ENCODE measurements around the gene ATF7.

The ATF7 gene

DNA sequence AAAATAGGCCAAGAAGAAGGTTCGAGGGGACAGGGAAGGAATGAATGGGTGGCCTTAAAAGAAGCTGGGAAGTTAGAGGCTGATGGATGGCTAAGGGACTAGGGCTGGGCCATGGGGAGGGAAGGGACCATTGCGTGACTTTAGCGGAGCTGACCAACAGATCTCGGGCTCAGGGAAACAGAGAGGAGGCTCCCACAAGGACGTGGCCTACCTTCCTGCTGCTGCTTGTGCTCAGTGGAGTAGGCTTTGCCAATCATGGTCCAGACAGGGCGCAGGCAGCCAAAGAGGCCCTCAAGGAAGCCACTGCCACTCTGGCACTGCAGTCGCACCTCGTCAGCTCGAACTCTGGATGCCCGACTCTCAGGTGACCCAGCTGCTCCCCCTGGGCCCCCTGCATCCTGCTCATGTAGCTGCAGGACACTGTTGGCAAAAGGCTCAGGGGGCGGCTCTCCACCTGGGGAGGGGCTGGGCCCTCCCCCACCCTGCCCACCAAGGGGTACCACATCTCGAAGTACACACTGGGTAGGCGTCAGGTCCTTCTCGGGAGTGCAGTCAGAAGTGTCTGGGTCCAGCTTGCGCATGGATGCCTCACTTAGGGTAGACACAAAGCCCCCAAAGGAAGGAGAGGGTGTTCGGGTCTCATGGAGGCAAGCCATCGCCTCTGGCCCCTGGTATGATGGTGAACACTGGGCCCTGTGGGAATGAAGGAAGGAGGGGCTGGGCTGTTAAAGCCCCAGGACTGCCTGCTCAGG is 139.3 kb downstream of the ATF7 start:
- H4K20me1 ChIP-seq (ENCODE audit: insufficient read depth, low read length): no peaks in the 10 kb centered on the region
- no peak overlapping the region for H3K4me3 ChIP-seq (ENCODE audit: low read depth, low read length, poor library complexity, severe bottlenecking)
- H3K27me3 ChIP-seq (ENCODE audit: insufficient read depth, low read length): no peaks in the 10 kb centered on the region; the same call in 1 of the 2 replicates
- no peak overlapping the region for H3K27ac ChIP-seq (ENCODE audit: low read depth, low read length, poor library complexity, severe bottlenecking)
- H3K79me2 ChIP-seq (ENCODE audit: insufficient read depth, low read length): no peaks in the 10 kb centered on the region
- no peak overlapping the region for H3K4me2 ChIP-seq (ENCODE audit: low read length)
- H3K36me3 ChIP-seq (ENCODE audit: insufficient read depth, low read length): peaks cover 44% of the 10 kb centered on the region
- H3K9me2 ChIP-seq (ENCODE audit: low read depth, low read length): no peaks in the 10 kb centered on the region
- no peaks in the 10 kb centered on the region for H3K4me1 ChIP-seq (ENCODE audit: insufficient read depth, low read length, severe bottlenecking)
- no peak overlapping the region for H3K9ac ChIP-seq (ENCODE audit: low read length)
- no peak overlapping the region for H2AFZ ChIP-seq (ENCODE audit: low read length)
- peaks cover 7% of the 10 kb centered on the region for H3F3A ChIP-seq (ENCODE audit: insufficient read depth, low read length)
- TF ChIP-seq, protein P1, sequence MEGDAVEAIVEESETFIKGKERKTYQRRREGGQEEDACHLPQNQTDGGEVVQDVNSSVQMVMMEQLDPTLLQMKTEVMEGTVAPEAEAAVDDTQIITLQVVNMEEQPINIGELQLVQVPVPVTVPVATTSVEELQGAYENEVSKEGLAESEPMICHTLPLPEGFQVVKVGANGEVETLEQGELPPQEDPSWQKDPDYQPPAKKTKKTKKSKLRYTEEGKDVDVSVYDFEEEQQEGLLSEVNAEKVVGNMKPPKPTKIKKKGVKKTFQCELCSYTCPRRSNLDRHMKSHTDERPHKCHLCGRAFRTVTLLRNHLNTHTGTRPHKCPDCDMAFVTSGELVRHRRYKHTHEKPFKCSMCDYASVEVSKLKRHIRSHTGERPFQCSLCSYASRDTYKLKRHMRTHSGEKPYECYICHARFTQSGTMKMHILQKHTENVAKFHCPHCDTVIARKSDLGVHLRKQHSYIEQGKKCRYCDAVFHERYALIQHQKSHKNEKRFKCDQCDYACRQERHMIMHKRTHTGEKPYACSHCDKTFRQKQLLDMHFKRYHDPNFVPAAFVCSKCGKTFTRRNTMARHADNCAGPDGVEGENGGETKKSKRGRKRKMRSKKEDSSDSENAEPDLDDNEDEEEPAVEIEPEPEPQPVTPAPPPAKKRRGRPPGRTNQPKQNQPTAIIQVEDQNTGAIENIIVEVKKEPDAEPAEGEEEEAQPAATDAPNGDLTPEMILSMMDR (IDR thresholded peaks at IDR 0.05; ENCODE audit: low read length): no peak
- no peak for TF ChIP-seq EZH2 (IDR thresholded peaks at IDR 0.05; ENCODE audit: borderline replicate concordance, low read length)
- H3K9me3 ChIP-seq (ENCODE audit: low read length): no peaks in the 10 kb centered on the region

DNA sequence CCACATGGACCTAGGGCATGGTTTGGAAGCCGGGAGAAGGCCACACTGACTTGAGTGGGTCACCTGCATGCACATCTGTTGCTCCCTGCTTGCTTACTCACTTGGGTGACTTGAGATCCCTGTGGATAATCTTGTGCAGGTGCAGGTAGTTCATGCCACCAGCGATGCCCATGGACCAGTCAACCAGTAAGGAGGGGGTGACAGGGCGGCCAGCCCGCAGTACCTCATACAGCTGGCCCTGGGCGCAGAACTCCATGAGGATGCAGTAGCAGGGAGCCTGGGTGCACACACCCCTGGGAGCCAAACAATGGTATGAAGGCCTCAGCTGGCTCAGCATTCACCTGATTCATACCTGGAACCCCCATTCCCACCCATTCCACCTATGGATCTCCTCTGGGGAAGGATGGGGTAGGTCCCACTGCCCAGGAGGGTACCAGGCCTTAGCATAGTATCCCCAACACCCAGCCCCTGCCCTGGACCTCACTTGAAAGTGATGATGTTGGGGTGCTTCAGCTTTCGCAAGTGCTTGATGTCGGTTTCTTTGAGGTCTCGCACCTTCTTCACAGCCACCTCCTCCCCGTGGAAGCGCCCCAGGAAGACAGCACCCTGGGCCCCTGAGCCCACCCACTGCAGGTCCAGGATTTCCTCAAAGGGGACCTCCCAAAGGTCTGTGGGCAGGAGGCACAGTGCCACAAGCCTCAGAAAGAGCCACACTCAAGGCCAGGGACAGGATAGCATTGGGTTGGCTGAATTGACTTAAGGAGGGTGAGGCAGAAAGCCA is 140.0 kb downstream of the ATF7 start:
- Histone ChIP-seq H4K20me1 (ENCODE audit: insufficient read depth, low read length) (no peaks in the 10 kb centered on the region), H3F3A (ENCODE audit: insufficient read depth, low read length) (peaks cover 7% of the 10 kb centered on the region; the same call in 1 of the 2 replicates), H3K9me2 (ENCODE audit: low read depth, low read length) (no peaks in the 10 kb centered on the region), H3K4me2 (ENCODE audit: low read length) (no peak overlapping the region), H3K9ac (ENCODE audit: low read length) (no peak overlapping the region), H3K36me3 (ENCODE audit: insufficient read depth, low read length) (peaks cover 51% of the 10 kb centered on the region), H3K79me2 (ENCODE audit: insufficient read depth, low read length) (no peaks in the 10 kb centered on the region), H3K4me3 (ENCODE audit: low read depth, low read length, poor library complexity, severe bottlenecking) (no peak overlapping the region), H3K27me3 (ENCODE audit: insufficient read depth, low read length) (no peaks in the 10 kb centered on the region; the same call in 1 of the 2 replicates), H3K4me1 (ENCODE audit: insufficient read depth, low read length, severe bottlenecking) (no peaks in the 10 kb centered on the region), H3K27ac (ENCODE audit: low read depth, low read length, poor library complexity, severe bottlenecking) (no peak overlapping the region), H3K9me3 (ENCODE audit: low read length) (no peaks in the 10 kb centered on the region), H2AFZ (ENCODE audit: low read length) (no peak overlapping the region)
- no peak for TF ChIP-seq EZH2 (IDR thresholded peaks at IDR 0.05; ENCODE audit: borderline replicate concordance, low read length)
- TF ChIP-seq, protein P1 (IDR thresholded peaks at IDR 0.05; ENCODE audit: low read length): no peak

DNA sequence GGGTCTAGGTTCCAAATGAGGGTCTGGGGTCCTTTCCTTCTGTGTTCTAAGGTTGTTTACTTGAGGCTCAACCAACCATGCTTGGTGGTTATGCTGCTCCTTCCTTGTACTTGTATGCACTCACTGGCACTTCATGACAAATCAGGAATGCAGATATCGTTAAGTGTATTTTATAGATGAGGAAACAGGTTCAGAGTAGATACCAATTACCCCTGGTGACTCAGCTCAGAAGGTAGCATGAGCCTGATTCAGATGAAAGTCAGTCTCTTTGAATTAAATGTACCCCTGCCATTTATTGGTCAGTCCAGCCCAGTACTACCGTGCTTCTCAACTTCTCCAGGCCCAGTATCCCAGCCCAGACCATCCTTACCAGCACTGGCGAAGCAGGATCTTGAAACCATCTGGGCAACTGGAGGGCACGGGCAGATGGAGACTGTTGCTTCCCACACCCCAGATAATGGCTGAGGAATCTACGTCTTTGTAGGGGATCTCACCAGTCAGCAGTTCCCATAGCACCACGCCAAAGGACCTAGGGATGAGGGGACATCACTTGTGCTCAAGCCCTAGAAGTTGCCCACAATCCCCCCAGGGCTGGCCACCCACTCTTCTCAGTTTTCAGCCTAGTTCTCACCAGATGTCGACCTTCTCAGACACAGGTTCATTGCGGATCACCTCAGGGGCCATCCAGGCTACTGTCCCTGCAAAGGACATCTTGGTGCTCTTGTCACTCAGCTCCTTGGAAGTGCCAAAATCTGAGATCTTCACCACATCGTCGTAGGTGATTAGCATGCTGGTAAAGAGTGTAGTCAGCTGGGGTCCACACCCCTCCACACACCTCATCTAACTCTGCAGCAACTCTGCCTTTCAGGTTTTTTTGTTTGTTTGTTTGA is 141.3 kb downstream of the ATF7 start:
- no peak overlapping the region for H3K4me3 ChIP-seq (ENCODE audit: low read depth, low read length, poor library complexity, severe bottlenecking)
- no peaks in the 10 kb centered on the region for H3K4me1 ChIP-seq (ENCODE audit: insufficient read depth, low read length, severe bottlenecking)
- peaks cover 7% of the 10 kb centered on the region; the same call in 1 of the 2 replicates for H3F3A ChIP-seq (ENCODE audit: insufficient read depth, low read length)
- TF ChIP-seq, protein P1 (IDR thresholded peaks at IDR 0.05; ENCODE audit: low read length): no peak
- TF ChIP-seq EZH2 (IDR thresholded peaks at IDR 0.05; ENCODE audit: borderline replicate concordance, low read length): no peak
- no peak overlapping the region for H3K9ac ChIP-seq (ENCODE audit: low read length)
- no peaks in the 10 kb centered on the region for H3K9me2 ChIP-seq (ENCODE audit: low read depth, low read length)
- H3K4me2 ChIP-seq (ENCODE audit: low read length): no peak overlapping the region
- no peak overlapping the region for H2AFZ ChIP-seq (ENCODE audit: low read length)
- H3K27me3 ChIP-seq (ENCODE audit: insufficient read depth, low read length): no peaks in the 10 kb centered on the region
- H3K27ac ChIP-seq (ENCODE audit: low read depth, low read length, poor library complexity, severe bottlenecking): no peak overlapping the region
- H4K20me1 ChIP-seq (ENCODE audit: insufficient read depth, low read length): no peaks in the 10 kb centered on the region
- no peaks in the 10 kb centered on the region for H3K9me3 ChIP-seq (ENCODE audit: low read length)
- peaks cover 62% of the 10 kb centered on the region for H3K36me3 ChIP-seq (ENCODE audit: insufficient read depth, low read length)
- H3K79me2 ChIP-seq (ENCODE audit: insufficient read depth, low read length): no peaks in the 10 kb centered on the region
